K562 (cell line): ENCODE measurements around the gene UBE2D3. TPM values are rescaled to one million over a fixed set of nuclear protein-coding genes. Genes with fewer than 3 reads are reported as not detected.

Experiments used
- ARID2 ChIP-seq: fragments of 450-650 bp; IDR thresholded peaks from 2 replicates; pipeline ENCODE4 v1.6.1; 2017; ENCODE audit warnings: antibody characterized with exemption, mild to moderate bottlenecking
- CSDE1 ChIP-seq, 2 experiments: fragments of 450-650 bp; IDR thresholded peaks; 2 replicates each; pipeline ENCODE4 v1.6.1; 2016; ENCODE audit warnings: mild to moderate bottlenecking in 1 of 2
- EP300 ChIP-seq: IDR thresholded peaks from 2 replicates; pipeline ENCODE4 v1.6.1; 2012; ENCODE audit warnings: low read length, improper control_type of control experiment
- FOXM1 ChIP-seq, 2 experiments: fragments of 450-650 bp in 1 of 2; sonication (generic) in 1 of 2; formaldehyde crosslinking in 1 of 2; IDR thresholded peaks; 2 replicates each; pipeline versions ENCODE4 v1.6.1 to v1.9.0; 2017 to 2022; ENCODE audit warnings: low read depth in 2 of 2, mild to moderate bottlenecking in 2 of 2, missing genetic modification reagents in 1 of 2, moderate library complexity in 1 of 2
- HSF4 ChIP-seq: fragments of 250-450 bp; sonication (Bioruptor Pico); IDR thresholded peaks from 2 replicates; pipeline ENCODE4 v2.1.2; 2022; ENCODE audit warnings: mild to moderate bottlenecking, moderate library complexity, borderline replicate concordance
- NFYB ChIP-seq: IDR thresholded peaks from 2 replicates; pipeline ENCODE4 v1.6.1; 2011; ENCODE audit warnings: mild to moderate bottlenecking, moderate library complexity; ENCODE audit not compliant: insufficient read length; ENCODE audit errors: extremely low read depth
- NONO ChIP-seq, 2 experiments: fragments of 200-400 bp in 1 of 2; fragments of 450-650 bp in 1 of 2; formaldehyde crosslinking in 1 of 2; IDR thresholded peaks; 2 replicates each; pipeline ENCODE4 v1.6.1; 2017; ENCODE audit warnings: low read depth in 2 of 2, mild to moderate bottlenecking in 2 of 2, moderate library complexity in 2 of 2, low read length in 1 of 2
- SMARCB1 ChIP-seq: IDR thresholded peaks from 2 replicates; pipeline ENCODE4 v1.6.1; 2011; ENCODE audit warnings: improper control_type of control experiment, low read depth; ENCODE audit not compliant: insufficient read length
- ZNF232 ChIP-seq: sonication (generic); formaldehyde crosslinking; IDR thresholded peaks from 2 replicates; pipeline ENCODE4 v1.8.0; 2022; ENCODE audit warnings: mild to moderate bottlenecking, missing genetic modification reagents
- ZNF766 ChIP-seq: fragments of 200-800 bp; sonication (Bioruptor generic); conservative IDR thresholded peaks from 2 replicates; pipeline ENCODE4 v1.6.1; 2016; ENCODE audit warnings: missing genetic modification characterization, missing compliant biosample characterization
- ZNF77 ChIP-seq: fragments of 250-450 bp; sonication (Bioruptor Pico); IDR thresholded peaks from 2 replicates; pipeline ENCODE4 v1.5.0; 2020
- ZNF79 ChIP-seq: fragments of 250-450 bp; sonication (Bioruptor Pico); IDR thresholded peaks from 2 replicates; pipeline ENCODE4 v1.4.0; 2020; ENCODE audit warnings: low read depth, mild to moderate bottlenecking, moderate library complexity
- polyA plus RNA-seq, 8 experiments: library from polyadenylated mRNA; depleted of rRNA in 4 of 8; stranded (reverse) in 5 of 8; unstranded in 3 of 8; fragments of >200 nt; fragmentation: Nextera tagmentation in 2 of 8; fragmentation: Illumina TruSeq in 1 of 8; extraction: Ambion mirVana in 2 of 8; extraction: Trizol in 1 of 8; gene quantifications; 2 replicates each; pipeline versions ENCODE4 v1.2.1 to v1.2.3, GENCODE V29; 2011 to 2014; ENCODE audit warnings: inconsistent platforms in 1 of 8, missing spikeins in 1 of 8
- total RNA-seq, 7 experiments: library from RNA; depleted of rRNA in 6 of 7; stranded (reverse); fragments of >200 nt in 6 of 7; fragmentation: Illumina TruSeq in 2 of 7; extraction: Trizol in 2 of 7; gene quantifications; 2 replicates each; pipeline versions ENCODE4 v1.2.1 to v1.2.3, GENCODE V29; 2011 to 2021; ENCODE audit warnings: low replicate concordance in 1 of 7
- TF ChIP-seq, protein P1 (sequence below): fragments of 250-450 bp; sonication (Bioruptor Pico); IDR thresholded peaks from 2 replicates; pipeline ENCODE4 v1.8.0; 2022; ENCODE audit warnings: moderate library complexity, mild to moderate bottlenecking, inconsistent platforms
- TF ChIP-seq, protein P2 (sequence below), 2 experiments: fragments of 450-650 bp in 1 of 2; sonication (generic) in 1 of 2; formaldehyde crosslinking in 1 of 2; IDR thresholded peaks; 2 replicates each; pipeline versions ENCODE4 v1.7.1 to v1.9.0; 2016 to 2022; ENCODE audit warnings: inconsistent platforms in 1 of 2, mild to moderate bottlenecking in 1 of 2, missing genetic modification reagents in 1 of 2
- TF ChIP-seq, protein P3 (sequence below): fragments of 450-650 bp; formaldehyde crosslinking; IDR thresholded peaks from 2 replicates; pipeline ENCODE4 v1.4.0; 2020; ENCODE audit warnings: mild to moderate bottlenecking

Gene UBE2D3
- total and polyA plus RNA-seq, 9 of the 15 experiments (the other 6 are each of a cell fraction or from before 2014, with no cell fraction given): 191 to 618 (median 292) TPM

DNA sequence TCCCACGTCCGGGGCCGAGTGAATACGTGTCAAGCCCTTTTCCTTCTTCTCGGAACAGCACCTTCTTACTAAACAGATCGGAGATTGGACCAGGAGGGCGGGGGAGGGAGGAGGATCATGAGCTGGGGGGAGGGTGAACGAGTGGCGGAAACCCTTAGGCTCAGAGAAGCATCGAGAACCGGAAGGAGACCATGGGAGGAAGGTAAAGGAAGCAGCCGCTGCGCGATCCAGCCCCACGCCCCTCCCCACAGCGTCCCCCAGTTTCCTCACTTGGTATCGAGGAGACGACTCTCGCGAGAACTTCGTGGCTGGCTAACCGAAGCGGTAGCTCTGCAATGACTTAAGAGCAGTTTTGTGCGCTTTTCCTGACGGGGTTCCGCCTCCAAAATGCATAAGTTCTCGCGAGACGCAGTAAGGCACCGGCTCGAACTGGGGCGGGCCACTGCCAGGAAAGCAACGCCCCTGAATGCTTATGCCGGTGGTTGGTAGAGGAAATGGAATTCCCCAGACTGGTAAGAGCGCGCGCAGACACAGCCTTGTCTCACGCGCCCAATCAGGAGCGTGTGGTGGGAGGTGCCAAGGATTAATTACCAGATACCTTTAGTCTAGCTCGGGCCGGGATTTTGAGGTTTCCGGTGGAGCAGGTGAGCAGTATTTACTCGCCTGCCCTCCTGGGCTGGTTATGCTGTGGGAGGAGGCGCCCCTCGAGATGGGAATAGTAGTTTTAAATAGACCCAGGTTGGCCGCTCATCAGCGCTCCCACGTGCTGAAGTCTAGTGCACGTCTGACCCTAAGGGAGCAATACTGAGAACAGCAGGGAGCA, 534 bp upstream of the UBE2D3 start (continued):
- TF ChIP-seq ZNF232: peak; percentile 39; the same call in 1 of the 2 replicates
- TF ChIP-seq CSDE1 (IDR thresholded peaks at IDR 0.05): no peak
- no peak for TF ChIP-seq HSF4
- peak; percentile 66; the same call in 1 of the 2 replicates for TF ChIP-seq ZNF766 (CRISPR knock-in tag)
- no peak for TF ChIP-seq ZNF77 (CRISPR knock-in tag)
- TF ChIP-seq NONO (IDR thresholded peaks at IDR 0.05; ENCODE audit: low read depth in 2 of 2, low read length in 1 of 2): no peak
- no peak for TF ChIP-seq SMARCB1
- TF ChIP-seq, protein P1, sequence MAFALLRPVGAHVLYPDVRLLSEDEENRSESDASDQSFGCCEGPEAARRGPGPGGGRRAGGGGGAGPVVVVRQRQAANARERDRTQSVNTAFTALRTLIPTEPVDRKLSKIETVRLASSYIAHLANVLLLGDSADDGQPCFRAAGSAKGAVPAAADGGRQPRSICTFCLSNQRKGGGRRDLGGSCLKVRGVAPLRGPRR: no peak
- TF ChIP-seq, protein P2, sequence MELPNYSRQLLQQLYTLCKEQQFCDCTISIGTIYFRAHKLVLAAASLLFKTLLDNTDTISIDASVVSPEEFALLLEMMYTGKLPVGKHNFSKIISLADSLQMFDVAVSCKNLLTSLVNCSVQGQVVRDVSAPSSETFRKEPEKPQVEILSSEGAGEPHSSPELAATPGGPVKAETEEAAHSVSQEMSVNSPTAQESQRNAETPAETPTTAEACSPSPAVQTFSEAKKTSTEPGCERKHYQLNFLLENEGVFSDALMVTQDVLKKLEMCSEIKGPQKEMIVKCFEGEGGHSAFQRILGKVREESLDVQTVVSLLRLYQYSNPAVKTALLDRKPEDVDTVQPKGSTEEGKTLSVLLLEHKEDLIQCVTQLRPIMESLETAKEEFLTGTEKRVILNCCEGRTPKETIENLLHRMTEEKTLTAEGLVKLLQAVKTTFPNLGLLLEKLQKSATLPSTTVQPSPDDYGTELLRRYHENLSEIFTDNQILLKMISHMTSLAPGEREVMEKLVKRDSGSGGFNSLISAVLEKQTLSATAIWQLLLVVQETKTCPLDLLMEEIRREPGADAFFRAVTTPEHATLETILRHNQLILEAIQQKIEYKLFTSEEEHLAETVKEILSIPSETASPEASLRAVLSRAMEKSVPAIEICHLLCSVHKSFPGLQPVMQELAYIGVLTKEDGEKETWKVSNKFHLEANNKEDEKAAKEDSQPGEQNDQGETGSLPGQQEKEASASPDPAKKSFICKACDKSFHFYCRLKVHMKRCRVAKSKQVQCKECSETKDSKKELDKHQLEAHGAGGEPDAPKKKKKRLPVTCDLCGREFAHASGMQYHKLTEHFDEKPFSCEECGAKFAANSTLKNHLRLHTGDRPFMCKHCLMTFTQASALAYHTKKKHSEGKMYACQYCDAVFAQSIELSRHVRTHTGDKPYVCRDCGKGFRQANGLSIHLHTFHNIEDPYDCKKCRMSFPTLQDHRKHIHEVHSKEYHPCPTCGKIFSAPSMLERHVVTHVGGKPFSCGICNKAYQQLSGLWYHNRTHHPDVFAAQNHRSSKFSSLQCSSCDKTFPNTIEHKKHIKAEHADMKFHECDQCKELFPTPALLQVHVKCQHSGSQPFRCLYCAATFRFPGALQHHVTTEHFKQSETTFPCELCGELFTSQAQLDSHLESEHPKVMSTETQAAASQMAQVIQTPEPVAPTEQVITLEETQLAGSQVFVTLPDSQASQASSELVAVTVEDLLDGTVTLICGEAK (IDR thresholded peaks at IDR 0.05): peak; percentile 89
- TF ChIP-seq, protein P2 (CRISPR knock-in tag; IDR thresholded peaks at IDR 0.05): no peak; the same call in 1 of the 2 replicates
- TF ChIP-seq NFYB: peak; percentile 81
- TF ChIP-seq ZNF79 (CRISPR knock-in tag): no peak
- TF ChIP-seq, protein P3, sequence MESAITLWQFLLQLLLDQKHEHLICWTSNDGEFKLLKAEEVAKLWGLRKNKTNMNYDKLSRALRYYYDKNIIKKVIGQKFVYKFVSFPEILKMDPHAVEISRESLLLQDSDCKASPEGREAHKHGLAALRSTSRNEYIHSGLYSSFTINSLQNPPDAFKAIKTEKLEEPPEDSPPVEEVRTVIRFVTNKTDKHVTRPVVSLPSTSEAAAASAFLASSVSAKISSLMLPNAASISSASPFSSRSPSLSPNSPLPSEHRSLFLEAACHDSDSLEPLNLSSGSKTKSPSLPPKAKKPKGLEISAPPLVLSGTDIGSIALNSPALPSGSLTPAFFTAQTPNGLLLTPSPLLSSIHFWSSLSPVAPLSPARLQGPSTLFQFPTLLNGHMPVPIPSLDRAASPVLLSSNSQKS (CRISPR knock-in tag): no peak
- TF ChIP-seq FOXM1 (IDR thresholded peaks at IDR 0.05; ENCODE audit: low read depth): no peak
- TF ChIP-seq FOXM1 (CRISPR knock-in tag; IDR thresholded peaks at IDR 0.05; ENCODE audit: low read depth): no peak; the same call in 1 of the 2 replicates
- TF ChIP-seq ARID2: no peak
- TF ChIP-seq EP300: 0 out of 2 replicates have a peak, but pooled peaks have one; percentile 17
